PC-3 (cell line): ENCODE results near the gene OR4C3.
"Not testable (repeated sequence)": the region's sequence is repeated elsewhere in the genome, so short reads cannot be mapped to it uniquely, and the experiment has no call there.

Experiments used
- EZH2phosphoT487 ChIP-seq: fragments of 300-600 bp; sonication (generic); IDR thresholded peaks from 2 replicates; pipeline ENCODE4 v1.6.1; 2018; ENCODE audit warnings: mild to moderate bottlenecking, antibody characterized with exemption, low read length, borderline replicate concordance
- TF ChIP-seq, protein P1 (sequence below): fragments of 300-600 bp; sonication (generic); conservative IDR thresholded peaks from 2 replicates; pipeline ENCODE4 v1.5.1; 2017; ENCODE audit warnings: antibody characterized with exemption, low read depth, mild to moderate bottlenecking, low read length

DNA sequence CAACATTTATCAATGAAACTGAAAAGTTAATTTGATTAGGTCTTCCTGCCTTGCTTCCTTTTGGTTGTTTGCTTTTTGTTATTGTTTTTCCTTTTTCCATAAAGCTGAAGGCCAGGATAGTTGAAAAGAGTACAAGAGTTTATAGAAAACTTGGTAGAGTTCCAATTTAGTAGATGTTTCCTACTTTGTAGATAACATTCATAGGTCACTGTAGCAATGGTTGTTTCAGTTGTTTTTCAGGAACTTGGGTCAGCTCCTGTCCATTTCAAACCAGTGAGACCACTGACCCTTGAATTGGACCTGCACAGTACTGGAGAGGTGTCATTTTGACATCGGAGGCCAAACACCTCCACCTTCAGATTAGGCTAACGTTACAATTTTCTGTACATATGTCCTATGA is 4.9 kb upstream of the OR4C3 start:
- TF ChIP-seq, protein P1, sequence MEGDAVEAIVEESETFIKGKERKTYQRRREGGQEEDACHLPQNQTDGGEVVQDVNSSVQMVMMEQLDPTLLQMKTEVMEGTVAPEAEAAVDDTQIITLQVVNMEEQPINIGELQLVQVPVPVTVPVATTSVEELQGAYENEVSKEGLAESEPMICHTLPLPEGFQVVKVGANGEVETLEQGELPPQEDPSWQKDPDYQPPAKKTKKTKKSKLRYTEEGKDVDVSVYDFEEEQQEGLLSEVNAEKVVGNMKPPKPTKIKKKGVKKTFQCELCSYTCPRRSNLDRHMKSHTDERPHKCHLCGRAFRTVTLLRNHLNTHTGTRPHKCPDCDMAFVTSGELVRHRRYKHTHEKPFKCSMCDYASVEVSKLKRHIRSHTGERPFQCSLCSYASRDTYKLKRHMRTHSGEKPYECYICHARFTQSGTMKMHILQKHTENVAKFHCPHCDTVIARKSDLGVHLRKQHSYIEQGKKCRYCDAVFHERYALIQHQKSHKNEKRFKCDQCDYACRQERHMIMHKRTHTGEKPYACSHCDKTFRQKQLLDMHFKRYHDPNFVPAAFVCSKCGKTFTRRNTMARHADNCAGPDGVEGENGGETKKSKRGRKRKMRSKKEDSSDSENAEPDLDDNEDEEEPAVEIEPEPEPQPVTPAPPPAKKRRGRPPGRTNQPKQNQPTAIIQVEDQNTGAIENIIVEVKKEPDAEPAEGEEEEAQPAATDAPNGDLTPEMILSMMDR: not testable (repeated sequence)
- TF ChIP-seq EZH2phosphoT487: not testable (repeated sequence)
